ACHN (cell line): Measurements from ENCODE around the gene SERTAD2.
A peak's percentile ranks its signal among the peaks of the same experiment; 100 is the strongest.

Experiments used
- DNase-seq: peaks from one replicate; pipeline ENCODE4 v3.0.0-alpha.2; 2015
- in situ Hi-C: cut with HindIII; loops from 2 replicates; pipeline ENCODE4 v1.10.0; 2017; ENCODE audit warnings: low sequenced_read_pairs, low pct_ligation_motif_present, low pct_unique_long_range_greater_than_20kb

Gene SERTAD2

DNA sequence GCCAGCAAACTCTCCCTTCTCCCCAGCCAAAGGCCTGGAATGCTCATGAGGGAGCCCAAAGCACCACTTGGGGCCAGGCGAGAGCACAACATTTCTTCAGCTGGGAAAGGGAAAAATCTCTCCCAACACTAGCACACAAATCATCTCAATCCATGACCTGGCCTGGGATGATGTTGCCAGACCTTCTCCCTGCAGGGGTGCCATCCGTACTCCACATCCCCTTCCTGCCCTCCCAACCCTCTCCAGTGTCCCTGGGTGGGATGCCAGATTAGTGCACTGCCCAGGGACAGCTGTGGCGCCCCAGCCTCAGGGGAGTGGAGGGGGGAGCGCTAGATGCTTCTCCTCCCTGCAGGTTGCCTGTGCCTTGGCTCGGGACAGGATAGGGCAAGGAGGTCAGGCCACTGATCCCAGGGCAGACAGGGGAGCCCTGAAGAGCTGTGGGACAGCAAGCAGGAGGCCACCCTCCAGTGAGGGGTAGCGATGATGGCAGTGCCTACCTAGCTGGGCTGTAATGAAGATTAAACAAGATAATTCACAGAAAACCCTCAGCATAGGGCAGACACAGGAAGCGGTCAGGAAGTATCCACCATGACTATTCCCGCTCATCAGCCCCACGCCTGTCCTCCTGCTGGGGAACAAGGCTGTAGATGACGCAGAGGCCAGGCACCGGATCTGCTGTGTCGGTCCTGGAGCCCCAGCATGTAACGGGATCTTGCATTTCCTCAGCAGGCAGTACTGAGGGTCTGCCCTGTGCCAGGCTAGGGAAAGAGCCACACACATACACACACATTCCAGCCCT lies 31.1 kb downstream of the SERTAD2 start:
- DNase-seq: no peak
- in situ Hi-C loops: no loop called here

DNA sequence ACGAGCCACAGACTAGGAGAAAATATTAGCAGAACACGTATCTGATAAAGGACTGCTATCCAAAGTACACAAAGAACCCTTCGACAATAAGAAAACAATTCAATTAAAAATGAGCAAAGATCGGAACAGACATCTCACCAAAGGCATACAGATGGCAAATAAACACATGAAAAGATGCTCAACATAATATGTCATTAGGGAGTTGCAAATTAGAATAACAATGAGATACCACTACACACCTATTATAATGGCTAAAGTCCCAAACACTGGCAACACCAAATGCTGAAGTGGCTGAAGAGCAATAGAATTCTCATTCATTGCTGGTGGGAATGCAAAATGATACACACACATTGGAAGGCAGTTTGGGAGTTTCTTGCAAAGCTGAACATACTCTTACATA lies 33.1 kb downstream of the SERTAD2 start:
- in situ Hi-C loops: no loop called here
- DNase-seq: no peak

DNA sequence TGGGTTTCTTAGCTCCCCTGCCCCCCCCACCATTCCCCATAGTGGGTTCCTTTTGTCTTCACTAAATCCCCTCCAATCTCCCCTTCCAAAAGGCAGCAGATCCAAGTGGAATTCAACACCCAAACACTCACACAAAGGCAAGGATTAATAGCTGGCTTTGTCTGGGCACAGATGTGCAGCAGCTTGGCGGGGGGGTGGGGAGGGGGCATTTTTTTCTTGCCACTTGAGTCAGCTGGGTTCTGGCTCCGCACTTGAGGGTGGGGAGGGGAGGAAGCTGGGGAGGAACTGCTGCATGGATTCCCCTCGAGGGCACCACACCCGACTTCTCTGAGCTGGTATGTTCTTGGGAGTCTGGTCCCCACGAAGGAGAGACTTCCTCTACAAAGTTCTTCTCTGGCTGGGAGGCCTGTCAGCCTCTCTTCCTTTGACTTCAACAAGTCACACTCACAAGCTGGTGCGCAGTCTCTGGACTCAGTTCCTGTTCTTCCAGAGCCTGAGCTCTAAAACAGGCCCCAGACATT lies 36.0 kb downstream of the SERTAD2 start:
- no peak for DNase-seq

DNA sequence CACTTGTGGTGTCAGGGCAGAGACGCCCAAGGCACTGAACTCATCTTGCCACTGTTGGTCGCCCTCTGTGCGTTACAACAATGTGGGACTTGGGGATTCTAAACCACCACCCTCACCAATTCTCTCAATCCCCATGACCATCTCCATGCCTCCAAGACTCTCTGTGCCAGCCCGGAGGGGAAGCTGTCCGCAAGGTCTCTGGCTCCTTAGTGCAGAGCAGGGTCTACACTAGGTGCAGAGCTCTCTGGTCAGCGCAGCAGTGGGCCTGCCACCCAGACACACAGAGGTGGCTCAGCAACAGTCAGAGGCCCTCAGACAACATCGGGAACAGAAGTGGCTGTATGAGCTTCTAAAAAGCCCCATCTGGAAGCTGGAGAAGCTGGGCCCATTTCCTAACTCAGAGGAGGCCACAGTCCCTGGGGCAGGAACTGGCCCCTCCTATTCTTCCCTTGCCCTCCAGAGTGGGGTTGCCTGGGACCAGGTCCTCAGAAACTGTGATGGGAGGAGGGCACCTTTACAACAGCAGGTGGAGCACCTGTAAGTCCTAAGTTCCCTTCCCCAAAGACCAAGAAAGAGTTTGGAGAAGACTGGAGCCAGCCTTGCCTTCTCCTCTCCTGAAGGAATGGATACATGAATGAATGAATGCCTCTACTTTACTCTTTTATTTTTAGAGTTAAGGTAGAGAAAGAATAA lies 37.7 kb downstream of the SERTAD2 start:
- in situ Hi-C loops: no loop called here
- DNase-seq: no peak

More for the DNA sequence above, 36.0 kb downstream of the SERTAD2 start:
- in situ Hi-C loops: no loop called here

DNA sequence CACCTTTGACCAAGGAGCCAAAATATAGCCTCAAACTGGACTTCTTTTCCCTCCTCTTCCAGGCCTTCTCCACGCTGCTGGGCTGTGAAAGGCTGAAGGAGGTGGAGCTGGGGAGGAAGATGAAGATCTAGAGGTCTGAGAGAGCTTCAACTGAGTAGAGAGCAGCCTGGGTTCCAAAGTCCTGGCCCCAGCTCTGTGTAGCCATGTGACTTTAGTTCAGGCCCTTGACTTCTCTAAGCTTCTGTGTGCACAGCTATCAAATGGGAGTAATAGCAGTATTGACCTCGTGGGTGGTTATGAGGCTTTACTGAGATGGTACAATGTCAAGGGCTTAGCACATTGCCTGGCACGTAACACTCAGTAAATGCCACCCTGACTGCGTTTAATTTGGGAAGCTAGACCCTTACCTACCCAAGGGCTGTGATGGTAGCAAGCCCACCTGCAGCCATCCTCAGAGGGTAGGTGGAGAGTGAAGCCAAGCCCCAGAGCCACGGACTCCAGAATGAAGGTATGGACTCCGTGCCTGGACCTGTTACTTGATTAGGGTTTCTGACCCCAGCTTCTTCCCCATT lies 38.4 kb downstream of the SERTAD2 start:
- in situ Hi-C loops: no loop called here
- no peak for DNase-seq

DNA sequence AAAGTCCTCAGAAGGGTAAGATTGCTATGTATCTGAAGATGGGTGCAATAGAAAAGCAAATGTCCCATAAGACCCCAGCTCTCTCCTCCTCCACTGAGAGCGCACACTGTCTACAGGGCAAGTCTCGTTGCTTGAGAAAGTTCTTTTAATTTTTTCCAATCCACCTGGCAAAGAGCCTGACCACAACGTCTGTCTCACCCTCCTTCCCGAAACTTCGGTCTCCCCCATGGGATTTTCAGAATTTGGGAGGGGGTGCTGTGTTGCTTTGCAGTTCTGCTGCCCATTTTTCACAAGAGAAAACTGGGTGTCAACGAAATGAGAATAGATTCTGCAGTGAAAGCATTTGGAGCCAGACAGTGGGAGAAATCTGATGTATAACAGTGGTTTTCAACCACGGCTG lies 40.4 kb downstream of the SERTAD2 start:
- DNase-seq: no peak
- in situ Hi-C loops: no loop called here

DNA sequence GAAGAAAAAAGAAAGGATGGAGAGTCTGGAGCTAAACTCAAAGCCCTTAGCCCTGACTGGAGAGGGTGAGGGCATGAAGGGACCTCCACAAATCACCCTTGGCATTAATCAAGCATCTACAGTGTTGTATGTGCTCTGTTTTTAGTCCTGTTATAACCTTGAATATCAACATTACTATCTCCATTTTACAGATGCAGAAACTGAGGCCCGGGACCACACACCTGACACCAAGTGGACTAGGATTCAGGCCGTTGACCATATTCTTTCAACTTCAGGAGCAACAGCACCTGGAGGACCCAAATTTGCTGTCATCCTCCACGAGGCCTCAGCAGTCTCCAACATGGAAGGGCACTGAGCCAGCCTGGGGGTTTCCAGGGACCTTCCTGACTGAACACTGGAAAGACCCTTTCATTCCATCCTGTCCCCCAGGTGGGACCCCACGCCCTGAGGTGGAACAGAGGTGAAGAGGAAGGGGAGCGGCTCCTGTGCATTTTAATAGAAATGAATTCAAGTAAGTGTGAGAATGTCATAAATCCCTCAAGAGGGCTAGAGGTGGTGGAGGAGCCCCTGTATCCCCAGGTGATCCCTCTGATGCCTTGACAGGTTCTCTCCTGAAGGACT lies 41.0 kb downstream of the SERTAD2 start:
- in situ Hi-C loops: no loop called here
- no peak for DNase-seq

DNA sequence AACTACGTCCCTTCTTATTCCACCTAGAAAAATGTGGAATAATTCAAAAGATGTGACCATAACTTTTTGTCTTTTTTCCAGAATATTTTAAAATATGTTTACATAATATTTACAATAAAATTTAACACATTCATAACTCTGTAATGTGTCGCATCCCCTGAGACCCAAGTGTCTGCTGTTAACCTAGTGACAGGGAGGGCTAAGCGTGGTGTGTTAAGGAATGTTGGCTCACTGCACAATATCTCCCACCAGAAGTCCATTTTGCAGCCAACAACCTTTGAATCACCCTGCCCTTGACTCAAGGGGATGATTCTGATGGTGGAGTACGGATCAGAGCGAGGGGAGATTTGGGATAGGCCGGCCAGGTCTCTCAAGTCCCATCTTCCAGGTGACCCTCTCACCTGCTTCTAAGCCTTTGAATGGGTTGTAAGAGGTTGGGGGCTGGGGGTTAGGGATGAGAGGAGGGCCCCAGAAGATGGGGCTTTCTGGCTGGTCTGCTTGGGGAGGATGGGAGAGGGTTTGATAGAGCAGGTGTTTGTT lies 43.3 kb downstream of the SERTAD2 start:
- in situ Hi-C loops: no loop called here
- no peak for DNase-seq

DNA sequence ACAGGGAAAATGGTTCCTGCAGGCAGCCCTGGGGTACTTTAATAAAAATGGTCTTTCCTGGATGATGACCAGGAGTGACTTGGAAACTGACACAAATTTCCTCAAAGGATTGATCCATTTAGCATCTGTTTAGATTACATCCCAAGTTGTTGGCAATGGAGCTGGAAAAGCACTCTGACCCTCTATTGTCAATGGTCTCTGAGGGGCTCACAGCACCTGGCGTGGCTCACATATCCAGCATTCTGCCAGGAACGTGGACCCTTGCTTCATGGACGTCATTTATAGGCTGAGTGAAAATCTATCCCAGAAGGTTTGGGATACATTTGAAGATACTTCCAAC lies 43.8 kb downstream of the SERTAD2 start:
- in situ Hi-C loops: no loop called here

DNA sequence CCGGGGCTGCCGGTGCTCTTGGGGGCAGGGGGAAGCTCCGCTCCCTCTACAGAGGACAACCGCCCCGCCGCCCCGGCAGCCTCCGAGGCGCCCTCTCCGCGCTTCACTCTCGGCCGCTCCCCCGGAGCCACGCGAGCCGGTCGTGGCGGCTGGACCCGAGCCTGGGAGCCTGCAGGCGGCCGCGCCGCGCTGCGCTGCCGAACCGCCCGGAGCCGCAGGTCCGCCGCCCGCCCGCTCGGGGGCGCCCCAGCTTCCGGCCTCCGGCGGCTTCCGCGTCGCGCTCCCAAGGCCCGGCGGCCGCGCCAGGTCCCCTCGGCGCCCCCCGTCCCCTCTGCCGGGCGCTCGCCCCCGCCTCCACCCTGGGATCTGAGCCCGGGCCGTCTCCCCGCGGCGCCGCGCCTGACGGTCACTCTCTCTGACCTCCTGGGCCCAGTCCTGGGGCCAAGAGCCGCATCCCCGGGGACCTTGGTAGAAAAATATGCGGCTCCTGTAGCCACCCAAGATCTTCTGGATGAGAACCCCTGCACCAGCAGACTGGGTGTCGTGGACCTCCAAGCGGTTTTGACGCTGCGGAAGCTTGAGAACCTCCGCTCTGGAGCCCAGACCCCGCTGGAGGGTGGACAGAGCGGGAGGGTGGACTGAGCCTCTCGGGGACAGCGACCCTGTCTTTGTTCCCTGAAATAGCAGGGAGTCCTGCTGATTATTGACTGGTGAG lies 44.3 kb downstream of the SERTAD2 start:
- in situ Hi-C loops: no loop called here
- DNase-seq: peak; percentile 61

More for the DNA sequence above, 43.8 kb downstream of the SERTAD2 start:
- DNase-seq: no peak

DNA sequence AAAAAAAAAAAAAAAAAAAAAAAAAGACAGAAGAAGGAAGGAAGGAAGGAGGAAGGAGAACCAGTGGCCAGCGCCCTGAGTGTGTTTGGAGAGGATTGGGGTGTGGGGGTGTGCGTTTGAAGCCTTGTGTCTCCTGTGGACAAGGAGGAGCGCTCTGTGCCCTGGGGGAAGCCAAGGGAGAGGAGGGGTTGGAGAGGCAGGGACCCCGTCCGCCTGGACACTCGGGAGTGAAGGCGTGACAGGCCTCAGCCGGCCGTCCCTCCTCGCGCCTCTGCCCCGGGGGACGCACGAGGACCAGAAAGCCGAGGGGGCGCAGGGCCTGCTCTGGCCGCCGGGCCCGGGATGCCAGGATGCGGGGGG lies 44.9 kb downstream of the SERTAD2 start:
- DNase-seq: no peak
- in situ Hi-C loops: no loop called here

DNA sequence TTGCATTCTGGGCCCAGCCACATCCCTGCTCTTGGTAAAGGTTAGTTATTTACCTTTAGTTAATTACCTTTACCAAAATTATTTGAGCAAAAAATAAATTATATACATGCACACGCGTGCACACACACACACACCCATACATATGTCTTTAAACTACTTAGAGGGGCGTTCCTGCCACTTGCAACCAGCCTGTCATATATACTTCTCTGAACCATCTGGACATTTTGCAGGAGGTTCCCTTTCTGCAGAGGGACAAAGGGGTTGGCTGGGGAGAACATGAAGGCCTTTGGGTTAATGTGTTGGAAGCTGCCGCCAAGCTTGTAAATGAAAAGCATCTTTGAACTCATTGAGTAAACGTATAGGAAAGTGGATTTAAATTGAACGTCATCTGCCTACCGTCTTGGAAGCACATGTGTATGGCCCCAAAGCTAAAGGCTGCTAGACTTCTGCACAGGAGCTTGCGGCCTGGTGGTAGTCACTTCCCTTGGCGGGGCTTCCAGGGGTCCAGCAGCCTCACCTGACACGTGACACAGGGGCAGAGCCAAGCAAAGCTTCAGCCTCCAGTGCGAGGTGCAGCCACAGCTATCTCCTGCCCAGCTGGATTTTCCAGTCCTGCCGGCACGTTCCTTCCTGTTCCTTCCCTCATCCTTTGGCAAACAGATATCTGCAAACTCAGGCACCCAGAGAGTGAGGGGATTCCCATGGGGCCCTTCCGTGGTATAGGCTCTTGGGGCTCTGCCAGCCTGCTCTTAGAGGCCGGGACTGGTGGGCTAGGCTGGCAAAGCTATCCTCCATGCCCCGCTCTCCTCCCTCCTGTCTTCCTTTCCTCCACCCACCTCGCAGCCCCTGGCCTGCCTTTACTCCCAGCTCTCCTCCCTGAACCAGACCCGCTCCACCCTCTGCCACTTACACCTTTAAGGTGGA lies 46.1 kb downstream of the SERTAD2 start:
- in situ Hi-C loops: no loop called here
- no peak for DNase-seq

DNA sequence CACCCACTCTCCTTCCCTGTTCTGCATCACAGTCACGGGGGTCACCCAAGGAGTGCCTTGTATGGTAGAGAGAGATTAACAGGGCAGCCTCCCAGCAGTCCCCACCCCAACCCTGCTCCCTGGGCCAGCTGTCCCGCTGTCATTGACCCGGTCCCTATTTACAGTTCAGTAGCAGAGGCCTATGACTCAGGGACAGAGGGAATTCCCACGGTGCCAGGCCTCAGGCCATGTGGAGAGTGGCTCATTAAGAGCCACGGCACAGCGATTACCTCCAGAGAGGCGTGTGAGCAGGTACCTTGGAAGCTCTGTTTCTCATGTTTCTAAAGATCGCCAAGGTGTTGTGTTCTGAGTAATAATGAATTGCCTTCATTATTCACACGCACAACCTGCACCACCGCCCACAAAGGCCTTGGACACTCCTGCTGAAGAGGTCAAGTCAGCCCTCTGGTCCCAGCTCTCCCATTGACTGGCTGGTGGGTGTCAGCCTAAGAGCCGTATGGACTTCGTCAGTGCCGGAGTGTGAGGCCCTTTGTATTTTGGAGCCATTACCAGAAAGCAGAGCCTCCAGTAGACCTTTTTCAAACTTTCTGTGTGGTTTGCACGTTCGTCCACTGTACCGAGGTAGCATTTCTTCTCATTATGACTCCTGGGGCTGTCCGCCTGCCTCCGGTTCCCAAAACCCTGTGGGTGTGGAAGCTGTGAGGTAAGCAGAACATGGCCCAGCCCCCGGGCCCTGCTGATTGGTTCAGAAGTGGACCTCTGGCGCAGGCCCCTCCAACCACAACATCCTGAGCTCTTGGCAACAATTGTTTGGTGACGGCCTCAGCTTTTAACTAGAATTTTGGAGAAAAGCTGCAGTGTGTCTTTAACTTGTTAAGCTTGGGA lies 47.0 kb downstream of the SERTAD2 start:
- no peak for DNase-seq
- in situ Hi-C loops: no loop called here

DNA sequence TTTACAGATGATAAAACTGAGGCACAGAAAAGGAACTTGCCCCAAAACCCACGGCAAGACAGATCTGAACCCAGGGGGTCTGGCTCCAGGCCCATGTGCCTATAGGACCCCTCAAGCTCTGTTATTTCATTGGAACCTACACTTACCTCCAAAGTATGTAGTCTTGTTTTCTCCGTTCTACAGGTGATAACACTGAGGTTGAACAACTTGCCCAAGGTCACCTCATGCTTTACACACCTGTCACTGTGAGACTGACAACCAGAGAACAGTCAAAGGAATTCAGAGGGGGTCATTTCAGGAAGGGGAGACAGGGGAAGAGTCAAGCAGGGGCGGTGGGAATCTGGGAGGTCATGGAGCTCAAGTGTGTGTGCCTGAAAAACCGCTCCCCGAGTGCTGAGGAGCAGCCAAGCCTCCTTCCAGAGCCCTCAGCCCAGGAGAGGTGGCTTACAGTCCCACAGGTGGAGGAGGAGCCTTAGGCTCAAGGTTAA lies 47.7 kb downstream of the SERTAD2 start:
- DNase-seq: no peak
- in situ Hi-C loops: no loop called here

DNA sequence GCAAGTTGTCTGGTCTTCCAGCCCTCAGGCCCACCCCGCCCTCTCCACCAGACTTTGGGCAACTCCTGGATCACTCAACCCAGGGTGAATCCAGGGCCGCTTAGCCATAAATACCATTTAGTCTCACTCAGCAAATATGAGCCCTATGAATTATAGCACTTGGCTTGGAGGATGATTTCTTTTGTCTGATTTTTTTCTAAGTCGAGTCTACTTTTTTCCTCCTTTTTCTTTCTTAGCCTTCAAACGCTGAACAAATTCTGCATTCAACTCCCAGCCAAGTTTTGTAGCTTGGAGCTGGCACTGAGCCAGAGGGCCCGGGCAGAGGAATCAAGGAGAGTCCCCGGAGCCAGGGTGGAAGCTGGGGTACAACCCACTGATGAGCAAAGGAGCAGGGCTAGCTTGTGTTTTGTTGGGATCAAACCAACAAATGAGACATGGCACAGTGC lies 48.7 kb downstream of the SERTAD2 start:
- DNase-seq: no peak
- in situ Hi-C loops: no loop called here

DNA sequence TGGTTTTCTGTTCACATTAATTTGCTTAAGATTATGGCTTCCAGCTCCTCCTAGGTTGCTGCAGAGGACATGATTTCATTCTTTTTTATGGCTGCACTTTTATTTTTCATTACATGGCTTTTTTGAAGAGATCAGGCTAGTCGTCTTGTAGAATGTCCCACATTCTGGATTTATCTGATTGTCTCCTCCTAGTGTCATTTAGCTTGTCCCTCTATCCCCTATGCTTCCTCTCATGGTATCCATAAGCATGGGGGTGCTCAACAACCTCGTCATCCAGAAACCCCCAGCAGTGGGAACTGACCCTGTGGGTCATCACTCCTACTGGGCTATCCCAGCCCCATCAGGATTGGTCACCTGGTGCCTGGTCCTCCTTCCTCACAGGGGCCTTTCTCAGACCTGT lies 49.6 kb downstream of the SERTAD2 start:
- no peak for DNase-seq
- in situ Hi-C loops: no loop called here
